ENCODE results near the gene LYZL1. TPM values are rescaled to one million over a fixed set of nuclear protein-coding genes. Genes with fewer than 3 reads are reported as not detected.
"Not testable (repeated sequence)": the region's sequence is repeated elsewhere in the genome, so short reads cannot be mapped to it uniquely, and the experiment has no call there.

Gene LYZL1
- total RNA-seq, 1 donor from 2014 or later: not detected

DNA sequence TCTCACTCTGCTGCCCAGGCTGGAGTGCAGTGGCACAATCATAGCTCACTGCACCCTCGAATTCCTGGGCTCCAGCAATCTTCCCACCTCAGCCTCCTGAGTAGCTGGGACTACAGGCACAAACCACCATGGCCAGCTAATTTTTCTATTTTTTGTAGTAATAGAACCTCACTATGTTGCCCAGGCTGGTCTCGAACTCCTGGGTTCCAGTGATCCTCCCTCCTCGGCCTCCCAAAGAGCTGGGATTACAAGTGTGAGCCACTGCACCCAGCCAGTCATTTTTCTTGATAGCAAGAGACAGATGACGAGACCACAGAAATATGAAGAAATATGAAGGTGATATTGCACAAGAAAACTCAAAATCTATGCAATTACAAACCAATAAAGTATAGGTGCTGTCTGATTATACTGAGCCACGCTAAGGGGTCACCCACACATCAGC, 31.8 kb downstream of the LYZL1 start:
- DNase-seq (ENCODE audit: missing footprints); ATAC-seq; intact Hi-C loops (cut with DNase I): not testable (repeated sequence)

DNA sequence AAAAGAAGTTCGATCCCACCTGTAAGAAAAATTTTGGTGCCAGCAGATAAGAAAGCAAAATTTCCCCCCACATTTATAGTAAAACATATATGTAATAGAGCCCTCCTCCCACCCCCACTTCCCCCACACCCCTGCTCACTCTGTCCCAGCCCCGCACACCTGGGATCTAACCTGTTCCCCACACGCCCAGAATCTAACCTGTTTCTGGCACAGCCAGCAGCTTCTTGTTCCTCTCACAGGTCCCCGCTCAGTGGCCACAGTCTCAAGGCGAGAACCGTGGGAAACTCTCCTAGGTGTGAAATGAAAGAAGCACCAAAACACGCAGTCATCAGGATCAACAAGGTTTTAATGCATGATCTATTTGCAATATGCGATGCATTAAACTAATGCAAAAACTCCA, 32.8 kb downstream of the LYZL1 start:
- intact Hi-C loops (cut with DNase I): no loop called here
- DNase-seq (ENCODE audit: missing footprints): no peak
- ATAC-seq: no peak

DNA sequence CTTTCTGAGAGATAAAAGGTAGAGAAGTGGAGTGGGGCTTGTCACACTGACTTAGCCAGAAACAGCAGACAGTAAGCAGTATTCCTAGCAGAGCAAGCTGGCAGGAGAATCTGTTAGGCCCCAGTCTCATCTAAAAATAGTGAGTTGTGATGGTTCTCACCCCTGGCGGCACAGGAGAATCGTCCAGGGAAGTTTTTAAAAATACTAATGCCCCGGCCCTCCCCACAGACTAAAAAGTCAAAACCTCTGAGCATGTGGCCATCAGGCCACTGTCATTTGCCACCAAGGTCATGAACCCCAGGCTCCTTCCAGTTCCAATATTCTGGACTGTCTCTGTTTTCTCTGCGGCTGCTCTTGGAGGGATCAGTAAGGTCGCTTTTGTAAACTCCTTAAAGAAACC, 34.0 kb downstream of the LYZL1 start:
- DNase-seq (ENCODE audit: missing footprints) (no peak), ATAC-seq (peak; percentile 68)
- intact Hi-C loops (cut with DNase I): no loop called here

DNA sequence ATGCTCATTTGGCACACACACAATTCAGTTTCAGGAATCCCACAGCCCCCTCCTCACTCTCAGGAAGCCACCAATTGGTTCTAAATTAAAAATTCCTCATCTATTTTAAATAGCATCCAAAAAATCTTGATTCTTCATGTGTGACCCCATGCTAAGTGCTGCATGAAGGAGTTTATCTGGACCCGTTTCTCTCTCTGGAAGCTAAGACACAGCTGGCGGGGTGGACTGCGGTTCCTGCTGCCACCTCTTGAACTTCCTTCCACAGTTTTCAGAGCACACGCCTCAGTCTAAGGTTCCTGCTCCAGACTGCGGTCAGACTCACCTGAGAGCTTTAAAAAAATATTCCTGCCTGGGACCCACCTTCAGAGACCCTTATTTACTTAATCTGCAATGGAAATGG, 34.5 kb downstream of the LYZL1 start:
- no peak for ATAC-seq

DNA sequence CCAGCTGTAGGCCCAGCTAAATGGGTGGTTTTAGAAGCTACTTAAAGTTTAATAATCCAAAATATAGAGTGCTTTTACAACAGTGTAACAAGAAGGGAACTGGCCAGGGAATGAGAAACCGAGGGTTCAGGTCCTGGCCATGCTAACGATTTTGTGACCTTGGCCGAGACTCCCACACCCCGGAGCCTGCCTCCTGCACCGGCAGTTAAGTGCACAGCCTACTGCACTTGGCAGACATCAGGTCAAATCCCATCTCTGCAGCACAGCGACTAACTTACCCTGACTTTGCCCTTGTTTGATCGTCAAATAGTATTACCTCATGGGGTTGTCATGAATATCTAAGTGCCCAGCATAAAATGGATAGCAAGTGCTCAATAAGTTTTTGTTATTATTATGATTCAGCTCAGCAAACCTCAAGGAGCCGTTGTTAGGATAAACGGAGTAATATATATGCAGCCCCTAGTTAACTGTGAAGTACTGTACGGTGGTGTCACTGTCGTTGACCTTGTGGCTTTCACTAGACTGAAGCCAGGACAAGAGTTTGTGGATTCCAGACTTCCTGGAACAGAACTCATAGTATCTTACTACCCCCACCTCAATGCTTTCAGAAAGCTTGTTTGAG, 35.5 kb downstream of the LYZL1 start:
- DNase-seq (ENCODE audit: missing footprints): no peak
- ATAC-seq: no peak
- intact Hi-C loops (cut with DNase I): no loop called here

More for the DNA sequence above, 34.5 kb downstream of the LYZL1 start:
- intact Hi-C loops (cut with DNase I): no loop called here
- no peak for DNase-seq (ENCODE audit: missing footprints)

DNA sequence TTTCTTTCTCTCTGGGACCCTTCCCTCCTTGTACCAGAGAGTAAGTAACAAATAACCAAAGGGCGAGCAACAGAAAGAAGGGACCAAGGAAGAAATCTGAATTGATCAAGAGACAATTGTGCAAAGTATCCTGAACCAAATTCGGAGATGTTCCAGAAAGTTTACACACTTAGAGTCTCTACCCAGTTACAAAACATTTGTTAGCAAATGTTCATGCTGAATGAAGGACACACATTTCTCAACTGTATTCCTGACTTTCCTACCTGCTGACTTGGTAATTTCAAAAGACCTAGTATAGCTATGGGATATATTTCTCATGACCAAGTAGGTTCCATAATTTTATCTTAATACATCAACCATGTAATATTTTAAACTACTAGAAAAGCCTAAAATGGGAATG, 37.4 kb downstream of the LYZL1 start:
- no peak for ATAC-seq
- intact Hi-C loops (cut with DNase I): no loop called here
- no peak for DNase-seq (ENCODE audit: missing footprints)

DNA sequence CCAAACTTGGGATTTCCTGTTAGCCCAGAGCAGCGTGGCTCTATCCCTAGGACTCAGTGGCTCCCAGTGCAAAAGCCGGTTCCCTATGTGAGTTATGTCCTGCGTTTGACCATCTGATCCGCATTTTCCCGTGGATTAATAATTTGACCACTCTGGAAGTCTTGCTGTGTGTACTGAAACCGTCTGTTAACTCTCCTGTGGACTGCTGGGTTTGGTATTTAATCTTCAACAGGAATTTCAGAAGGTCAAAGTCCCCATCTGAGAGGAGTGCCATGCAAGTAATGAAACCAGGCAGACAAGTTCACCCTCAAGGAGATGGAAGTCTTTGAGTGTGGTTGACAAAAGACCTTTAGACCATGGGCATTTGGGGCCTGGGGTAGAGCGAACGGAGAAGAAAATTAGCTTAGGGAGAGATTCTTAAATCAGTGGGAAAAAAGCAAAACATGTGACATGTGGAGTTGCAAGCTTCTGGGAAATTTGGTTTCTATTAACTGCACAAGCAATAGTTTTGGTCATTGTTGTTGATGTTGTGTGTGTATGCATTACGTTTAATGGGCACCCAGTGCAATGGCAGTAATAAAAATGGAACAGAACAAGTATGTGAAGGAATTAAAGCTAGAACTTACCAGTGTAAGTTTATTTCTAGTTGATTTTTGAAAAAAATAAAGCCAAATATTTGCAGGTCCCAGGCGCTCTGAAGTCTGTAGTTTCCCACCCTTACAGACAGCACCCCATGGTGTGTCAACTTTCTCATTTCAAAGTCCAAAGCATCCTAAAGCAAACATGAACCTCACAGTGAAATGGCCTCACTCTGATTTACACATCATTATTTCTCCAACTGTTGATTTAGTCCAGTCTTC, 38.2 kb downstream of the LYZL1 start:
- no peak for ATAC-seq
- no peak for DNase-seq (ENCODE audit: missing footprints)
- intact Hi-C loops (cut with DNase I): no loop called here

DNA sequence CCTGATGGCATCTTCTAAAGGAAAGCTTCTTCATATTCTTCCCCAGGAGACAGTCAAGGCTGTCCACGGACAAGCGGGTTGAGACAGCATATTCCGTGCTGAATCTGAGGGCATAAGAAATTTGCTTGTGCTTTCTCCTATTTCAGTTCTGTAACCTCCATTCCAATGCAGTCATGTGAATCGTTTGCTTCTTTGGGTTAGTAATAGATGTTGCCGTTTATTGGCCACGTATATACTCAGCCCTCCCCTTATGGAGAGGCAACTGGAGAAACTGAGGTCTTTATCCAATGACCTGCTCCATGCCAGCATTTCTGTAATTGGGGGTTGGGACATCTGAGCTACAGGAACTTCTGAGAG, 38.9 kb downstream of the LYZL1 start:
- DNase-seq (ENCODE audit: missing footprints) (no peak), ATAC-seq (no peak)
- intact Hi-C loops (cut with DNase I): no loop called here

DNA sequence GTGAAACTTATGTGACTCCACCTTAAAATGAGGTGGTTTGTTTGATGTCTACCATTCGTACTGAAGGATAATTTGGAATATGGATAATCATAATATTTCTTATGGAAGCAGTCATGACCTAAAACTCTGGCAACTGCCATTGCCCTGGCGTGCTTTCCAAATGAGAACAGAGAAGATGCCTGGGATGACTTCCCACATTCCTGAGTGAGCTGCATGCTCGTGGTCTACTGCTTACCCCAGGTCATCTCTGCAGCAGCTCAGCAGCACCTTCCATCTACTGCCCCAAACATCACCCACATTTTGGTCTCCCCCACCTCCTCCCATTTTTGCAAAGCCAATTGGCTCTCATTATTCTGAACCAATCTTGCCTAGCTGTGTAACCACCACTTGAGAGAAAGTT, 40.1 kb downstream of the LYZL1 start:
- intact Hi-C loops (cut with DNase I): no loop called here
- ATAC-seq (peak; percentile 94), DNase-seq (ENCODE audit: missing footprints) (no peak)

DNA sequence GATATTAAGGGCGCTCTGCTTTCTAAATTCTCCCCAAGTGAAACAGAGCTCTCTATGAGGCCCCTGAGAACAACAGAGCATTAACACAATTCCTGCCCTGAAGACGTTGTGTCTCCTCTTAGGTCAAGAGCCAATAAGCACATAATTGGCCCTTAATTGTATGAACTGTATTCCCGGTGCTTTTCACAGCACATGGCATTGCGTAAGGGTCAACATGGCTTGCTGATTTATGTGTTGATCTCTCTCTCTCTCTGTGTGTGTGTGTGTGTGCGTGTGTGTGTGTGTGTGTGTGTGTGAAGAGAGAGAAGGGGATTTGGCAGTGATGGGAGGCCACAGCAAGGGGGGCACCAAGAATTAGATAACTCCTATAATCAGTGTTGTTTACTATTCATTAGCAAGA, 40.5 kb downstream of the LYZL1 start:
- peak; percentile 12 for ATAC-seq
- intact Hi-C loops (cut with DNase I): no loop called here
- DNase-seq (ENCODE audit: missing footprints): no peak

DNA sequence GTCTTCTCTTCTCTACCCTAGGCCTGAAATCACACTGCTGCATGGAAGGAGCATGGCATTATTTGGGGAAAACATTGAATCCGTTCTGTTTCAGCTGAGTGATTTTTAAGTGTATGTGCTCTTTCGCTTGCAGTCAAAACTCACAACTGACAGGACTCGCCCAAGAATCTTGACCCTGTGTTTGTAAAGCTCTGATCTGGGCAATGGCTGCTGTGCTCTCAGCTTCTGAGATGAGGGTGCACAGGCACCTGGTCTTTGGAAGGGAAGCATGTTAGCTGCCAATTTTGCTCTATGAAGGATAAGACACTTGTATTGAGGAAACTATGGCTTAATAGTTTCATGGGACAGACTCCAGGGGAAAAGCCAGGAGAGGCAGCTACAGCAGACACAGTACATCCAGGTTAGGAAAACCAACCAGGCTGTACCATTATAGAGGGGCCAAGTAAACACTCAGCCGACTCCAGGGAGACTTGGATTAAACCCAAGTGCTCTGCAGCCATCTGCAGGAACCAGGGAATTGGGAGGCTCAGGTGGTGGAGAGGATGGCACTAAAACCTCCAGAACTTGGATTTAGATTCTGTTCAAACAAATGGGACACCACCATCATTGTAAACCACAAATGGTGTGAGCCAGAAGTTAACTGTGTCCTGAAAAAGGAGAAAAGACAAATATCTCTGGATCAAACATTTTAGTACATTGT, 43.3 kb downstream of the LYZL1 start:
- ATAC-seq: no peak
- intact Hi-C loops (cut with DNase I): no loop called here
- no peak for DNase-seq (ENCODE audit: missing footprints)

DNA sequence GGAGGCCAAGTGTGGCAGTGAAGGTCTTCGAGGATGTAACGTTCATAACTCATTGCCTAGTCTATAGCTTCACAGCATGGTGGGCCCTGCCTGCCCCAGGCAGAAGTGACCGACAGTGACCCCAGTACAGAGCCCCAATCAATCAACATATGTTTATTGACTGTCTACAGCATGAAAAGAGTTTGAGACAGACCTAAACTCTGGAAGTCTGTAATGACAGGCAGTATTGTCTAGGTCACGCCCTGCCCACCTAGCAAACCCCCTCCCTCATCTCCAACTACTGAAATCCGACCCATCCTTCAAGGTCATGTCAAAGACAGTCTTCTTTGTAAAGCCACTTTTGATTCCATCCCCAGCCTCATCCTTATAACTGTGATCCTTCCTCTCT, 43.9 kb downstream of the LYZL1 start:
- no peak for ATAC-seq
- intact Hi-C loops (cut with DNase I): no loop called here
- DNase-seq (ENCODE audit: missing footprints): no peak

DNA sequence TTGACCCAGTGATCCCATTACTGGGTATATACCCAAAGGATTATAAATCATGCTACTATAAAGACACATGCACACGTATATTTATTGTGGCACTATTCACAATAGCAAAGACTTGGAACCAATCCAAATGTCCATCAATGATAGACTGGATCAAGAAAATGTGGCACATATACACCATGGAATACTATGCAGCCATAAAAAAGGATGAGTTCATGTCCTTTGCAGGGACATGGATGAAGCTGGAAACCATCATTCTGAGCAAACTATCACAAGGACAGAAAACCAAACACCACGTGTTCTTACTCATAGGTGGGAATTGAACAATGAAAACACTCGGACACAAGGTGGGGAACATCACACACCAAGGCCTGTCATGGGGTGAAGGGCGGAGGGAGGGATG, 48.7 kb downstream of the LYZL1 start:
- intact Hi-C loops (cut with DNase I); ATAC-seq; DNase-seq (ENCODE audit: missing footprints): not testable (repeated sequence)

DNA sequence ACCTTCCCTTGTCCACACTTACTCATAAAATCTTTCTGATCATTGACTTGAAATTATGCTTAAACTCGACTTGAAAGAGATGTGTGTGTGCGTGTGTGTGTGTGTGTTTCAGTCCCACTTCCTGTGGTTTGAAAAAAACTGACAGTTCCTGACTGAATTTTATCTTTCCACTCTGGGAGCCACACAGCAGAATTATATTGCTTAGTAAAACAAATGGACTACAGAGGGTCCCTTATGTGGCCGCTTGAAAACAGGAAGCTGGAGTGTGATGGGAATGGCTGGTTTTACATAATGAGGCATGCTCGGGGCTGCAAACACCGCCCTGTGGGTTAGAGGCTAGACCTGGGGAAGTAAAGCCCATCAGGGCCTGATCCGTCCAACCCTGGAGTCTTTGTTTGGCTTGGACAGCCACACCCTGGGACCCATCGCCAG, 54.8 kb downstream of the LYZL1 start:
- ATAC-seq: no peak
- intact Hi-C loops (cut with DNase I): no loop called here
- no peak for DNase-seq (ENCODE audit: missing footprints)

DNA sequence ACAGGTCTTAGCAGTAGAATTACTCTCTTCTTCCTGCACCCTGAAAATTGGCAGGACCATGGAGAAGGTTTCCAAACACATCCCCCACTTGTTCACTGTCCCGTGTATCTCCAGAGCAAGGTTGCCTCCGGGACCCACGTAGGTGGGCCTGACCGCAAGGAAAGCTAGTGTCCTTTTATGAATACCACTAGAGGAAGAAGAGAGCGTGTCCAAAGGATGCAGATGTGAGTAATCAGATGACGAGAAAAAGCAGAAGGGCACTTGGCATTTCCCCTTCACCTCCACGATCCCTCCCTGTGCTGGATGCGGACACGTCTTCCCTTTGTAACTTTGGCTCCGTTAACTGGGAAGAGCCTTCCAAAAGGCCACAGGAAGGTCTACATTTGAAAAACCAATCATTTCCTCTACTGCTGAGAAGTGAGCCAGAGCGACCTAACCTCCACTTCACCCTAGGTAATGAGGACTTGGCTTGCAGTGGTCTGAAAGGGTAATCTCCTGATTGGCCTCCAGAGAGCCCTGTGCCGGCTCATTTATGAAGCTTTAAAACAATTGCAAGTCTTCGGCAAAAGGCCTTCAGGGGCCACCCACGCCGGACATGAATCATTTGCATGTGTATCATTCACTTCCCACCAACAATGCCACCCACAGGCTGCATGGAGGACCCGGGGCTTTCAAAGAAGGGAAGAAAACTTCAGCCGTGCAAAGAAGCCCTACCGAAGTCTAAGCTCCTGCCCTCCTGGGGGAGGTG, 55.4 kb downstream of the LYZL1 start:
- no peak for ATAC-seq
- intact Hi-C loops (cut with DNase I): no loop called here
- DNase-seq (ENCODE audit: missing footprints): no peak

DNA sequence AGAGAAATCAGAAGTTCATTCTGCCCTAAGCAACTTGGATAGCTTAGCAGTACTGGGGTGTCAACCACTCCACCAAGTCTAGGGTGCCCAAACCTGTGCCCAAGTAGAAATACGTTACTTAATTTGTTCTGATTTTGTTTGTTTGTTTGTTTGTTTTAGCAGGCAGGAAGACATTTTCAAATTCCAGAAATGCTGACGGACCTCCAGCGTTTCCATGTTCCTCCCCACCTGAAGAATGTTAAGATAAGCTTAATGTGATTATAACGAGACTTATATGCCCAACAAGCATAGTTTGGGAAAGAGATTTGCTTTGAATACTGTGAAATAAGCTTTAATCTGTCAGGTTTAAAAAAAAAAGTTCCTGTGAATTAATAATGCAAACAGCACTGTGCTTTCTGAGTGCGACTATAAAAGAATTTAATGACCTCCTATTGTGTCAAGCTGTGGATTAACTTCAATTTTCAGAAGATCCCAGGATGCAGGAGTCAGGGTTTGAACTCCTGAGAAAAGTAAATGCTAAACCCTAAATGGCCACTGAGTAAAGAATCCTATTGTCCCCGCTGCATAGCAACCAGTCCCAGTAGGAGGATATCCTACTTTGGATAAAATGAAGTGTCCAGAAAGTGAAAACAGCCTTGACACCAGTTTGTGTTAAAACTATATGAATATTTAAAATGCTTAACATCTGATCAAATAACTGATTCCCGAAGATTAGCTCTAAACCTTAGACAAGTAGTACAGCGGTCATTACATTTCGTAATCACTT, 56.5 kb downstream of the LYZL1 start:
- ATAC-seq (no peak), DNase-seq (ENCODE audit: missing footprints) (no peak)
- intact Hi-C loops (cut with DNase I): no loop called here

DNA sequence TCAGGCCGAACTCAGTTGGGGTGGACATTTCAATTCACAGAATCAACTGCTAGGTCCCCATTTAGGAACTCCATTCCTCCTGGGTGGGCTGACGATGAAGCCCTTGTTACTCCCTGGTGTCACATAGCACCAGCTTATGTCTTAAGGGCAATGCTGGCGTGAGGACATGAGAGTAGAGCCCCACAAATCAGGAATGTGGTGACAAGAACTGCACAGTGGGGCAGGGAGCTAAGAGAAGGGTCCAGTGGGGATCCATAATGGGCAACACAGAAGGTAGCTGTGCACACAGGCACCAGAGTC, 57.0 kb downstream of the LYZL1 start:
- no peak for ATAC-seq
- intact Hi-C loops (cut with DNase I): no loop called here
- DNase-seq (ENCODE audit: missing footprints): no peak

DNA sequence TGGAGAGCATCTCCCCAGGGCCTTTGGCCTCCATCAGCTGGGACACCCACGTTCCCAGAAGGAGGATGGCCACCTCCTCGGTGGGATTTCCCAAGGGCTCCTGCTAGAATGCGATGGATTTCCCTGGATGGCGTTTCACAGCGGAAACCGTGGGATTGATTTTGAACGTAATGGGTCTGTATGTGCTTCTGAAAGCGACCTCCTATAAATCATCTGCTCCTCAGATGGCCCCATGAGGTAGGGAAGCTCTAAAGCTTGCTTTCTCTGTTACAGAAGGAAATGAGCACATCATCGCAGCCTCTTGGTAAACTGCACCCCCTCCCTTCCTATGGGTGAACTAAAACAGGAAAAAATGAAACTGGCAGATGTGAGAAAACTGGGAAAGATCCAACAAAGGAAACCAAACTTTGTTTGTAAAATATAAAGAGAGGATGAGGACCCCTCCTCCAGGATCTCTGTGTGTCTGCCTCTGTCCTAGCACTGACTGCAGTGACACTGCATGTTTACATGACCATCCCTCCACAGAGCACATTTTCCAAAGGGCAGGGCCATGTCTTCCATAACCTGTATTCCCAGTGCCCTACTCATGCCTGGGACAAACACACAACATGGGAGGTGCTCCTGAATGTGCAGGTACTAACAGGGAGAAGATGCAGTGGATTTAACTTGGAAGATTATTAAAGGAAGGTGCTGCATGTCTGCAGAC, 57.6 kb downstream of the LYZL1 start:
- intact Hi-C loops (cut with DNase I): no loop called here
- DNase-seq (ENCODE audit: missing footprints): no peak
- ATAC-seq: no peak
